Kidney epithelial cell (primary cell): Measurements from ENCODE around the gene DISC1. TPM values are rescaled to one million over a fixed set of nuclear protein-coding genes. Genes with fewer than 3 reads are reported as not detected.

ENCODE experiments used
- DNase-seq: peaks from one replicate; pipeline ENCODE4 v3.0.0-alpha.2; 2010; ENCODE audit warnings: low read depth
- H3K27me3 ChIP-seq: 2 replicates; pipeline ENCODE4 v1.6.0; 2011; ENCODE audit warnings: low read length; ENCODE audit not compliant: control insufficient read depth, insufficient read depth
- H3K36me3 ChIP-seq: 2 replicates; pipeline ENCODE4 v1.5.1; 2011; ENCODE audit warnings: low read length; ENCODE audit not compliant: control insufficient read depth, insufficient read depth
- H3K4me3 ChIP-seq: 2 replicates; pipeline ENCODE4 v1.5.1; 2011; ENCODE audit warnings: low read depth, mild to moderate bottlenecking, control low read depth, low read length
- CTCF ChIP-seq: IDR thresholded peaks from 2 replicates; pipeline ENCODE4 v1.5.1; 2011; ENCODE audit warnings: mild to moderate bottlenecking, moderate library complexity, low read length, control low read depth, inconsistent platforms; ENCODE audit not compliant: insufficient read depth, poor library complexity, severe bottlenecking
- total RNA-seq: library from RNA; depleted of rRNA; stranded (reverse); fragments of >200 nt; gene quantifications from 2 replicates; pipeline ENCODE4 v1.2.3, GENCODE V29; 2015

DISC1 gene
- total RNA-seq, 1 donor from 2014 or later = 5.8 TPM

- no peak for TF ChIP-seq CTCF
- no peaks in the 10 kb centered on the region for H3K36me3 ChIP-seq
- DNase-seq = no peak
Measured at GRCh38 chr1:231982871-231983587, 356.4 kb downstream of the DISC1 start.

GRCh38 chr1:231983588-231984193 is 357.1 kb downstream of the DISC1 start:
- H3K4me3 ChIP-seq = no peak overlapping the region
- no peak for TF ChIP-seq CTCF
- no peaks in the 10 kb centered on the region for H3K27me3 ChIP-seq
- H3K36me3 ChIP-seq = no peaks in the 10 kb centered on the region
- DNase-seq = no peak

More at GRCh38 chr1:231982871-231983587, 356.4 kb downstream of the DISC1 start:
- H3K4me3 ChIP-seq = no peak overlapping the region
- no peaks in the 10 kb centered on the region for H3K27me3 ChIP-seq

GRCh38 chr1:231985296-231986023 is 358.9 kb downstream of the DISC1 start:
- TF ChIP-seq CTCF = no peak
- H3K4me3 ChIP-seq = no peak overlapping the region
- no peak for DNase-seq
- no peaks in the 10 kb centered on the region for H3K27me3 ChIP-seq
- no peaks in the 10 kb centered on the region for H3K36me3 ChIP-seq

- no peak for DNase-seq
- Histone ChIP-seq H3K36me3 (no peaks in the 10 kb centered on the region), H3K4me3 (no peak overlapping the region), H3K27me3 (no peaks in the 10 kb centered on the region)
- no peak for TF ChIP-seq CTCF
Measured at GRCh38 chr1:231986631-231987336, 360.2 kb downstream of the DISC1 start.

GRCh38 chr1:231990388-231990787 is 363.8 kb downstream of the DISC1 start:
- TF ChIP-seq CTCF = no peak
- Histone ChIP-seq H3K27me3 (no peaks in the 10 kb centered on the region), H3K4me3 (no peak overlapping the region), H3K36me3 (no peaks in the 10 kb centered on the region)
- no peak for DNase-seq
